ENCODE measurements around the gene ETV4.
A peak's percentile ranks its signal among the peaks of the same experiment; 100 is the strongest.

The ETV4 gene

GRCh38 chr17:43554857-43555256, 8.7 kb upstream of the ETV4 start:
- H3K9me3 ChIP-seq (ENCODE audit: control insufficient read depth, insufficient read depth, low read length): no peaks in the 10 kb centered on the region
- H3K27ac ChIP-seq (ENCODE audit: low read length): no peak overlapping the region
- DNase-seq (ENCODE audit: low read depth, low spot score): no peak
- no peaks in the 10 kb centered on the region for H3K36me3 ChIP-seq (ENCODE audit: control insufficient read depth, insufficient read depth, low read length)
- H3K27me3 ChIP-seq (ENCODE audit: control insufficient read depth, insufficient read depth, low read length): no peaks in the 10 kb centered on the region
- WGBS (ENCODE audit: insufficient coverage, insufficient read length): no CpG with 5 or more reads among the region's 6 CpGs
- no peak overlapping the region for H3K4me3 ChIP-seq (ENCODE audit: low read length)
- H3K4me1 ChIP-seq (ENCODE audit: control insufficient read depth, insufficient read depth, low read length): peaks cover 5% of the 10 kb centered on the region

GRCh38 chr17:43553573-43553972, 7.4 kb upstream of the ETV4 start:
- H3K27me3 ChIP-seq (ENCODE audit: control insufficient read depth, insufficient read depth, low read length): no peaks in the 10 kb centered on the region

GRCh38 chr17:43552229-43552837, 6.2 kb upstream of the ETV4 start:
- no peak for DNase-seq (ENCODE audit: low read depth, low spot score)
- peaks cover 4% of the 10 kb centered on the region; the same call in 1 of the 2 replicates for H3K27me3 ChIP-seq (ENCODE audit: control insufficient read depth, insufficient read depth, low read length)

More at GRCh38 chr17:43553573-43553972, 7.4 kb upstream of the ETV4 start:
- no peaks in the 10 kb centered on the region for H3K9me3 ChIP-seq (ENCODE audit: control insufficient read depth, insufficient read depth, low read length)
- H3K4me1 ChIP-seq (ENCODE audit: control insufficient read depth, insufficient read depth, low read length): peaks cover 13% of the 10 kb centered on the region
- no peaks in the 10 kb centered on the region for H3K36me3 ChIP-seq (ENCODE audit: control insufficient read depth, insufficient read depth, low read length)
- no CpG with 5 or more reads among the region's 2 CpGs for WGBS (ENCODE audit: insufficient coverage, insufficient read length)
- H3K4me3 ChIP-seq (ENCODE audit: low read length): no peak overlapping the region
- H3K27ac ChIP-seq (ENCODE audit: low read length): no peak overlapping the region
- DNase-seq (ENCODE audit: low read depth, low spot score): no peak

GRCh38 chr17:43550754-43551153, 4.6 kb upstream of the ETV4 start:
- DNase-seq (ENCODE audit: low read depth, low spot score): no peak
- Histone ChIP-seq H3K27me3 (ENCODE audit: control insufficient read depth, insufficient read depth, low read length) (peaks cover 6% of the 10 kb centered on the region; the same call in 1 of the 2 replicates), H3K4me3 (ENCODE audit: low read length) (no peak overlapping the region), H3K9me3 (ENCODE audit: control insufficient read depth, insufficient read depth, low read length) (no peaks in the 10 kb centered on the region), H3K27ac (ENCODE audit: low read length) (no peak overlapping the region), H3K36me3 (ENCODE audit: control insufficient read depth, insufficient read depth, low read length) (no peaks in the 10 kb centered on the region), H3K4me1 (ENCODE audit: control insufficient read depth, insufficient read depth, low read length) (peaks cover 12% of the 10 kb centered on the region)
- no CpG with 5 or more reads among the region's 4 CpGs for WGBS (ENCODE audit: insufficient coverage, insufficient read length)

More at GRCh38 chr17:43552229-43552837, 6.2 kb upstream of the ETV4 start:
- Histone ChIP-seq H3K36me3 (ENCODE audit: control insufficient read depth, insufficient read depth, low read length) (no peaks in the 10 kb centered on the region), H3K4me3 (ENCODE audit: low read length) (no peak overlapping the region), H3K9me3 (ENCODE audit: control insufficient read depth, insufficient read depth, low read length) (no peaks in the 10 kb centered on the region), H3K27ac (ENCODE audit: low read length) (no peak overlapping the region), H3K4me1 (ENCODE audit: control insufficient read depth, insufficient read depth, low read length) (peaks cover 12% of the 10 kb centered on the region)
- WGBS (ENCODE audit: insufficient coverage, insufficient read length): no CpG with 5 or more reads among the region's 8 CpGs

- H3K4me1 ChIP-seq (ENCODE audit: control insufficient read depth, insufficient read depth, low read length): peaks cover 10% of the 10 kb centered on the region; the same call in 1 of the 2 replicates
- no CpG with 5 or more reads among the region's 5 CpGs for WGBS (ENCODE audit: insufficient coverage, insufficient read length)
Observed at GRCh38 chr17:43549496-43549895, 3.4 kb upstream of the ETV4 start.

GRCh38 chr17:43548689-43549379, 2.7 kb upstream of the ETV4 start:
- H3K4me3 ChIP-seq (ENCODE audit: low read length): no peak overlapping the region
- H3K9me3 ChIP-seq (ENCODE audit: control insufficient read depth, insufficient read depth, low read length): no peaks in the 10 kb centered on the region
- no CpG with 5 or more reads among the region's 3 CpGs for WGBS (ENCODE audit: insufficient coverage, insufficient read length)
- no peaks in the 10 kb centered on the region for H3K36me3 ChIP-seq (ENCODE audit: control insufficient read depth, insufficient read depth, low read length)
- peaks cover 6% of the 10 kb centered on the region; the same call in 1 of the 2 replicates for H3K27me3 ChIP-seq (ENCODE audit: control insufficient read depth, insufficient read depth, low read length)
- DNase-seq (ENCODE audit: low read depth, low spot score): no peak
- H3K4me1 ChIP-seq (ENCODE audit: control insufficient read depth, insufficient read depth, low read length): peaks cover 8% of the 10 kb centered on the region; the same call in 1 of the 2 replicates
- H3K27ac ChIP-seq (ENCODE audit: low read length): no peak overlapping the region

More at GRCh38 chr17:43549496-43549895, 3.4 kb upstream of the ETV4 start:
- H3K27me3 ChIP-seq (ENCODE audit: control insufficient read depth, insufficient read depth, low read length): peaks cover 6% of the 10 kb centered on the region; the same call in 1 of the 2 replicates
- H3K4me3 ChIP-seq (ENCODE audit: low read length): no peak overlapping the region
- no peak for DNase-seq (ENCODE audit: low read depth, low spot score)
- H3K9me3 ChIP-seq (ENCODE audit: control insufficient read depth, insufficient read depth, low read length): no peaks in the 10 kb centered on the region
- no peaks in the 10 kb centered on the region for H3K36me3 ChIP-seq (ENCODE audit: control insufficient read depth, insufficient read depth, low read length)
- H3K27ac ChIP-seq (ENCODE audit: low read length): no peak overlapping the region

- no peaks in the 10 kb centered on the region for H3K36me3 ChIP-seq (ENCODE audit: control insufficient read depth, insufficient read depth, low read length)
- H3K9me3 ChIP-seq (ENCODE audit: control insufficient read depth, insufficient read depth, low read length): no peaks in the 10 kb centered on the region
- H3K4me3 ChIP-seq (ENCODE audit: low read length): no peak overlapping the region
- DNase-seq (ENCODE audit: low read depth, low spot score): no peak
- H3K27me3 ChIP-seq (ENCODE audit: control insufficient read depth, insufficient read depth, low read length): peaks cover 6% of the 10 kb centered on the region; the same call in 1 of the 2 replicates
- H3K4me1 ChIP-seq (ENCODE audit: control insufficient read depth, insufficient read depth, low read length): peaks cover 14% of the 10 kb centered on the region
- H3K27ac ChIP-seq (ENCODE audit: low read length): no peak overlapping the region
Observed at GRCh38 chr17:43547659-43548256, 1.6 kb upstream of the ETV4 start.

- Histone ChIP-seq H3K4me3 (ENCODE audit: low read length) (no peak overlapping the region), H3K4me1 (ENCODE audit: control insufficient read depth, insufficient read depth, low read length) (peaks cover 20% of the 10 kb centered on the region), H3K27me3 (ENCODE audit: control insufficient read depth, insufficient read depth, low read length) (peaks cover 6% of the 10 kb centered on the region; the same call in 1 of the 2 replicates), H3K36me3 (ENCODE audit: control insufficient read depth, insufficient read depth, low read length) (no peaks in the 10 kb centered on the region), H3K27ac (ENCODE audit: low read length) (no peak overlapping the region), H3K9me3 (ENCODE audit: control insufficient read depth, insufficient read depth, low read length) (no peaks in the 10 kb centered on the region)
- DNase-seq (ENCODE audit: low read depth, low spot score): no peak
- WGBS (ENCODE audit: insufficient coverage, insufficient read length): no CpG with 5 or more reads among the region's 2 CpGs
Observed at GRCh38 chr17:43547189-43547550, 1.0 kb upstream of the ETV4 start.

- Histone ChIP-seq H3K4me1 (ENCODE audit: control insufficient read depth, insufficient read depth, low read length) (peaks cover 29% of the 10 kb centered on the region), H3K36me3 (ENCODE audit: control insufficient read depth, insufficient read depth, low read length) (no peaks in the 10 kb centered on the region), H3K4me3 (ENCODE audit: low read length) (peak overlapping the region; percentile 69; the same call in 1 of the 2 replicates), H3K27me3 (ENCODE audit: control insufficient read depth, insufficient read depth, low read length) (peaks cover 6% of the 10 kb centered on the region; the same call in 1 of the 2 replicates), H3K9me3 (ENCODE audit: control insufficient read depth, insufficient read depth, low read length) (no peaks in the 10 kb centered on the region), H3K27ac (ENCODE audit: low read length) (no peak overlapping the region)
- WGBS (ENCODE audit: insufficient coverage, insufficient read length): no CpG with 5 or more reads among the region's 21 CpGs
- no peak for DNase-seq (ENCODE audit: low read depth, low spot score)
Observed at GRCh38 chr17:43545383-43545632, 832 bp downstream of the ETV4 start.

- Histone ChIP-seq H3K36me3 (ENCODE audit: control insufficient read depth, insufficient read depth, low read length) (no peaks in the 10 kb centered on the region), H3K4me1 (ENCODE audit: control insufficient read depth, insufficient read depth, low read length) (peaks cover 23% of the 10 kb centered on the region), H3K4me3 (ENCODE audit: low read length) (peak overlapping the region; percentile 69; the same call in 1 of the 2 replicates), H3K9me3 (ENCODE audit: control insufficient read depth, insufficient read depth, low read length) (no peaks in the 10 kb centered on the region), H3K27me3 (ENCODE audit: control insufficient read depth, insufficient read depth, low read length) (peaks cover 6% of the 10 kb centered on the region; the same call in 1 of the 2 replicates), H3K27ac (ENCODE audit: low read length) (no peak overlapping the region)
- DNase-seq (ENCODE audit: low read depth, low spot score): no peak
- WGBS (ENCODE audit: insufficient coverage, insufficient read length): no CpG with 5 or more reads among the region's 7 CpGs
Observed at GRCh38 chr17:43543771-43544575, 2.2 kb downstream of the ETV4 start.
